HG03175 (cell line): ENCODE results near the gene VEPH1.

ENCODE experiments used
- ATAC-seq: cut with Tn5 transposase; IDR thresholded peaks from one replicate; pipeline ENCODE4 v1.9.1; 2021; ENCODE audit warnings: mild to moderate bottlenecking, moderate library complexity; ENCODE audit not compliant: unreplicated experiment

The VEPH1 gene

GRCh38 chr3:157393113-157393512 is 110.1 kb downstream of the VEPH1 start:
- ATAC-seq: no peak

- no peak for ATAC-seq
Measured at GRCh38 chr3:157392104-157392503, 111.1 kb downstream of the VEPH1 start.

GRCh38 chr3:157390713-157391515 is 112.3 kb downstream of the VEPH1 start:
- no peak for ATAC-seq

- ATAC-seq: no peak
Measured at GRCh38 chr3:157388976-157389375, 114.2 kb downstream of the VEPH1 start.

- ATAC-seq: no peak
Measured at GRCh38 chr3:157387708-157388435, 115.3 kb downstream of the VEPH1 start.

- ATAC-seq: no peak
Measured at GRCh38 chr3:157384491-157384890, 118.7 kb downstream of the VEPH1 start.

- ATAC-seq: no peak
Measured at GRCh38 chr3:157384031-157384430, 119.2 kb downstream of the VEPH1 start.

GRCh38 chr3:157381606-157382005 is 121.6 kb downstream of the VEPH1 start:
- ATAC-seq: no peak

DNA sequence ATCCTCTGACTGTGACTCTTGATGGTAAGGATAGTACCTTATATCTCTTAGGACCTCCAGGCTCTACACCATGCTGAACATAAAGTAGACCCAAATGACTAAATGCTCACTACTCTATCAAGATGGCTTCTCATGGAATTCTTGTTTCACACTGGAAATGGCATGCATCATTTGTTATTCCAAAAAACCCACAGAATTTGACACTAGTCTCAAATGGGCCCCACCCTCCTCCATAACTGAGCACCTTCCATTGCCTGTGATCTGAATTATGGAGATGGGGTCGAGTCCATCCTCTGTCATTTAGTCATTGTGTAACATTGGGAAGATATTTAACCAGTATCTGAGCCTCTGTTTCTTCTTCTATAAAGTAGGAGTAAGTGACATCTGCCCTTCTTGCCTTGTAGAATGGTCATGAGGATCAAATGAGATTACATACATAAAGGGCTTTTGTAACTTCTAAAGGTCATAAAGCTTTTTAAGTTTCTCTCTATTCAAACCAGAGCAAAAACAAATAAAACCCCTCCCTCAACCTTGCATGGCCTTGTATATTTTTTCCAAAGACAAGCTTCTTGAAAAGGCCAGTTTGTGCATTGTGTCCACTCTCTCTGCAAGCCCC is 123.6 kb downstream of the VEPH1 start:
- ATAC-seq: no peak

DNA sequence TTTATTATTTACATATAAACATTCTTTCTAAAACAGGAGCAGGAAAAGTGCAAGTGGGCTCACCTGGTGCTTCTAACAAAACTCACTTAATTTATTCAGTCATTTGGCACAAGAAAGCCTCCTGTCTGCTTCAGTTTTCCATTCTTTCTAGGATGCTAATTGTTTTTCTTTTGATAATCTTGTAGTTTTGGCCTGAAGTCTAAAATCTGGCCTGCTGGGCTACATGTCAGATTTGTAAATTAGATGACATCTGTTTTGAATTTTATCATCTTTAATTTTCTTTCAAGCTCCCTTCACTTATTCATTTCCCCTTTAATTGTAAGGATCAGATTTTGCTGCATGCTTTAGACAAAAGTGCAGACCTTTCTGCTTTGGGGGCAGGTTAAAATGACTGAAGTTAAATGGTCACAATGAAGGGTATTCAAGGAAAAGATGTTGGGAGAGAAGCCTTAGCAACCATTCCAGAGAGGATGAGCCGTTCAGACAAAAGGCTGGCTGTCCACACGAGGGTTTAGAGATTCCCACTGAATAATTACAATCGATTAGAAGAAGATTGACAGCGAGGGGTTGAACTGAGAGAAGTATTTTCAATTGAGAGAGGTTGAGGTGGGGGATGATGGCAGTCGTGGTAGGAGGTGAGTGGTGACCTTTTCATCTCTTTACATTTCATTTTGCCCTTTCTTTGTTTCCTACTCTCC is 126.5 kb downstream of the VEPH1 start:
- no peak for ATAC-seq

DNA sequence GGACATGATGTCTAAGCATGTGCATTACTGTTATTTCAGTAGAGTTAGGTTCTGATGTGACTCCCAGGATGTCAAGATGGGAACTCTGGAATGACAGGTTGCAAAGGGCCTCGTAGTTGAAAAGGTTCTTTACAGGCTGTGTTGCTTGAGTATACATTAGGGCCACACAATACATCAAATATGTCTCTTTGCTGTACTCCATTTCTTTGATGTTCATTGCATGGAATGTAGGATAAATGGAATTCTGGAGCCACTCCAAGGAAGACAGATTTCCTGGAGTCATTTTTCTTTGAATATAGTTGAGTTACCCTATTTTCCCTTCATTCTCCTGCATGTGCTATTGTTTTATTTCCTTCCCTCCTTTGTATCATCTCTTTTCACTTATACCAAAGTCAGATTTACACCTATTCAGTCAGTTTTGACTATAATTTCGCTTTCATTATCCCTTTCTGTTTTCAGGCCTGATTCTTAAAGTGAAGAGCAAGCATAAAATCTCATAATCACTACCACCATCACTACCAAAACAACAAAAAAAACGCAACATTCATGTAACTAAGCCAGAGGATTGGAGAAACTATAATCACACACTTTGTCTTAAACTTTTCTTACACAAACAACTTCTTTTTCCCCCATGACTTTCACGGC is 127.8 kb downstream of the VEPH1 start:
- no peak for ATAC-seq

- ATAC-seq: no peak
Measured at GRCh38 chr3:157374933-157375332, 128.3 kb downstream of the VEPH1 start.

GRCh38 chr3:157373783-157374182 is 129.4 kb downstream of the VEPH1 start:
- ATAC-seq: no peak

DNA sequence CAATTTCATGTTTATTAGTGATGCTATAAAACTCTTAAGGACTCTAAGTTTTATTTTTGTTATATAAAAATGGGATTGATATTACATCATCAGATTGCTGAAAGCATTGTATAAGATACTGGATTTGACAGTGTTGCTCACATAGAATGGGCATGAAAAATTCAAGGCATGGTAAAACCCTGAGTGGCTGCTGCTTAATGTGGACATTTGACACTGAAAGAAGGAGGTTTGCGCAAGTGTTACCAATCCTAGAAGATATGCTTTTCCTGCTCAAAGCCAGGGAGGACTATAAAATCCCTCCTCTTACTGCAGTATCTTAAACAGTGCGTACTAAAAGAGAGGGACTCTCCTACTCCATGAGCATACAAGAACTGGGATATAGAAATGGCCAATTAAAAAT is 132.3 kb downstream of the VEPH1 start:
- no peak for ATAC-seq

GRCh38 chr3:157369727-157370421 is 133.3 kb downstream of the VEPH1 start:
- ATAC-seq: no peak

- no peak for ATAC-seq
Measured at GRCh38 chr3:157368171-157368570, 135.0 kb downstream of the VEPH1 start.

GRCh38 chr3:157363393-157363792 is 139.8 kb downstream of the VEPH1 start:
- ATAC-seq: no peak

GRCh38 chr3:157362348-157362747 is 140.9 kb downstream of the VEPH1 start:
- no peak for ATAC-seq

- ATAC-seq: no peak
Measured at GRCh38 chr3:157360044-157360443, 143.2 kb downstream of the VEPH1 start.

DNA sequence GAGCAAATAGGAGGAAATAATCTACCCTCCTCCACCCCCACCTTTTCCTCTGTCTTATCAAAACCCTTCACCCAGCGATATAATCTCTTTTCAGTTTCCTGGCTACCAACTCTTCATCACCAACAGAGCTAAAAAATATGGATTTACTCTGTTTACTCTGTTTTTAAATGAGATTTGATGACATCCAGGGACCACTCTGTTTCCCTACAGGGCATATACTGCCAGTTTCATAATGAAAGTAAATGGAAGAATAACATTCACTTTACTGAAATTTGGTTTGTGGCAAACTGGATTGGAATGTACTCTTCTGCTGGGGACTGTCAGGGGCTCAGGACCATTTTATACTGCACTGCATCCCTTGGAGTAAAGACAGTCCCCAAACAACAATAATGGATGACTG is 146.7 kb downstream of the VEPH1 start:
- no peak for ATAC-seq
